HL-60 (cell line): ENCODE data around the gene LCA5L.
A peak's percentile ranks its signal among the peaks of the same experiment; 100 is the strongest.

ENCODE experiments used
- DNase-seq, 2 experiments: peaks; one replicate each; pipeline ENCODE4 v3.0.0-alpha.2; 2010 to 2020; ENCODE audit warnings: low read depth in 1 of 2, low spot score in 1 of 2
- H3K27ac ChIP-seq: fragments of 250-450 bp; sonication (Bioruptor Pico); replicated peaks from 2 replicates; pipeline ENCODE4 v1.5.1; 2020; ENCODE audit warnings: mild to moderate bottlenecking, moderate library complexity
- H3K27me3 ChIP-seq: fragments of 250-450 bp; sonication (Bioruptor Pico); 2 replicates; pipeline ENCODE4 v1.5.1; 2021; ENCODE audit warnings: mild to moderate bottlenecking, moderate library complexity; ENCODE audit not compliant: insufficient read depth, poor library complexity, severe bottlenecking
- H3K4me3 ChIP-seq: replicated peaks from 2 replicates; pipeline ENCODE4 v1.5.1; 2011; ENCODE audit warnings: mild to moderate bottlenecking, control low read depth, low read length; ENCODE audit not compliant: insufficient read depth
- GABPA ChIP-seq: IDR thresholded peaks from 2 replicates; pipeline ENCODE4 v1.6.1; 2012; ENCODE audit warnings: low read depth
- POLR2AphosphoS5 ChIP-seq: IDR thresholded peaks from 2 replicates; pipeline ENCODE4 v1.6.1; 2012; ENCODE audit warnings: low read depth
- SPI1 ChIP-seq: IDR thresholded peaks from 2 replicates; pipeline ENCODE4 v1.6.1; 2012; ENCODE audit warnings: low read depth, mild to moderate bottlenecking, borderline replicate concordance
- long read RNA-seq: library from polyadenylated mRNA; unstranded; transcript quantifications from one replicate; pipeline ENCODE4 v2.0.0, GENCODE V29; 2020
- TF ChIP-seq, protein P1 (sequence below): IDR thresholded peaks from 2 replicates; pipeline ENCODE4 v1.6.1; 2012; ENCODE audit warnings: low read depth; ENCODE audit not compliant: insufficient replicate concordance
- TF ChIP-seq, protein P2 (sequence below): IDR thresholded peaks from one replicate; pipeline ENCODE4 v1.5.1; 2011; ENCODE audit warnings: low read length, control low read depth, inconsistent platforms; ENCODE audit not compliant: insufficient read depth

The LCA5L gene
- long read RNA-seq, partial matches to known transcripts: 0 of 3 reads
- long read RNA-seq, other reads (novel, unspliced or antisense): 2 of 3 reads

DNA sequence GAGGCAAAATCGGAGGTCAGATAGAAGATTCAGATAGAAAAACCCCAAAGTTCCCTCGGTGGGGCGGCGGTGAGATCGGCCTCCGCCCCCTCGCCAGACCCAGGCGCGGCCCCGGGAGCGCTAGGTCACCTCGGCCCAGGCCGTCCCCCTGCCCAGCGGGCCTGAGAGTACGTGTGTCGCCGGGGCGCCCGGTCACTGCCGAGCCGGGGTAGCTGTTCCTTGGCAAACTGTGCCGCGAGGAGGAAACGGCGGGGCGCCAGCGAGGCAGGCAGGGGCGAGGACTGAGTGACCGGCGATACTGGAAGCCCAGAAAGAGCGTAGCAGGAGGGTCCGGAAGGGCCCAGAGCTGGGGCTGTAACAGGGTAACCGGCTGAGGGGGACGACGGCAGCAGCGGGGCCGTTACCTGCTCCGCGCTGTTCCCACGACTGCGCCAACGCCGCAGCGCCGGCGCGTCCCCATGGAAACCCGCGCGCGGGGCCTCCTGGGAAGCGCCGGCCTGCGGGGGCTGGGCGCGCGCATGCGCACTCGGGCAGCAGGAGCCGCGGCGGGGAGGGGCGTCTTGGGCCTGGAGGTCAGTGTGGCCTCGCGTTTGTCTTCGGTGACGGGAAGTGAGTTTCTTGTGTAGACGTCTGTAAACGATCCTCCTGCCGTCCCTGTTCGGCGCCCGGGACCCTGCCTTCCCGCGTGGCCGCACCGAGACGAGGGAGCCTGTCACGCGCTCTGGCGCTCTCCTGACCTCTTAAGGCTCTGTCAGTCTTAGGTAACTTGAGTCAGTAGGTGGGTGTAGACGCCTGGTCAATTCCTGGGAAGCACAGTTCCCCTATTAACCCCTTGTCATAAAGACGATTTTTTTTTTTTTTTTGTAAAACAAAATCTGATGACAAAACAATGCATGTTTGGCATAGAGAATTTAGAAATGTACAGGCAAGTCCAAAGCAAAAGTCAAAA is at the start of gene LCA5L:
Gene LCA5L, minus strand, starts transcription at position 458 of the 949 bp plus-strand sequence. CDS start 17,285 bp downstream, outside the sequence.
- Histone ChIP-seq H3K27me3 (no peaks in the 10 kb centered on the region), H3K4me3 (peak within 1 kb of the TSS; percentile 95), H3K27ac (peak within 1 kb of the TSS; percentile 79)
- peak; percentile 82 to 92 for DNase-seq
- TF ChIP-seq, protein P1, sequence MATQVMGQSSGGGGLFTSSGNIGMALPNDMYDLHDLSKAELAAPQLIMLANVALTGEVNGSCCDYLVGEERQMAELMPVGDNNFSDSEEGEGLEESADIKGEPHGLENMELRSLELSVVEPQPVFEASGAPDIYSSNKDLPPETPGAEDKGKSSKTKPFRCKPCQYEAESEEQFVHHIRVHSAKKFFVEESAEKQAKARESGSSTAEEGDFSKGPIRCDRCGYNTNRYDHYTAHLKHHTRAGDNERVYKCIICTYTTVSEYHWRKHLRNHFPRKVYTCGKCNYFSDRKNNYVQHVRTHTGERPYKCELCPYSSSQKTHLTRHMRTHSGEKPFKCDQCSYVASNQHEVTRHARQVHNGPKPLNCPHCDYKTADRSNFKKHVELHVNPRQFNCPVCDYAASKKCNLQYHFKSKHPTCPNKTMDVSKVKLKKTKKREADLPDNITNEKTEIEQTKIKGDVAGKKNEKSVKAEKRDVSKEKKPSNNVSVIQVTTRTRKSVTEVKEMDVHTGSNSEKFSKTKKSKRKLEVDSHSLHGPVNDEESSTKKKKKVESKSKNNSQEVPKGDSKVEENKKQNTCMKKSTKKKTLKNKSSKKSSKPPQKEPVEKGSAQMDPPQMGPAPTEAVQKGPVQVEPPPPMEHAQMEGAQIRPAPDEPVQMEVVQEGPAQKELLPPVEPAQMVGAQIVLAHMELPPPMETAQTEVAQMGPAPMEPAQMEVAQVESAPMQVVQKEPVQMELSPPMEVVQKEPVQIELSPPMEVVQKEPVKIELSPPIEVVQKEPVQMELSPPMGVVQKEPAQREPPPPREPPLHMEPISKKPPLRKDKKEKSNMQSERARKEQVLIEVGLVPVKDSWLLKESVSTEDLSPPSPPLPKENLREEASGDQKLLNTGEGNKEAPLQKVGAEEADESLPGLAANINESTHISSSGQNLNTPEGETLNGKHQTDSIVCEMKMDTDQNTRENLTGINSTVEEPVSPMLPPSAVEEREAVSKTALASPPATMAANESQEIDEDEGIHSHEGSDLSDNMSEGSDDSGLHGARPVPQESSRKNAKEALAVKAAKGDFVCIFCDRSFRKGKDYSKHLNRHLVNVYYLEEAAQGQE: no peak
- TF ChIP-seq, protein P2, sequence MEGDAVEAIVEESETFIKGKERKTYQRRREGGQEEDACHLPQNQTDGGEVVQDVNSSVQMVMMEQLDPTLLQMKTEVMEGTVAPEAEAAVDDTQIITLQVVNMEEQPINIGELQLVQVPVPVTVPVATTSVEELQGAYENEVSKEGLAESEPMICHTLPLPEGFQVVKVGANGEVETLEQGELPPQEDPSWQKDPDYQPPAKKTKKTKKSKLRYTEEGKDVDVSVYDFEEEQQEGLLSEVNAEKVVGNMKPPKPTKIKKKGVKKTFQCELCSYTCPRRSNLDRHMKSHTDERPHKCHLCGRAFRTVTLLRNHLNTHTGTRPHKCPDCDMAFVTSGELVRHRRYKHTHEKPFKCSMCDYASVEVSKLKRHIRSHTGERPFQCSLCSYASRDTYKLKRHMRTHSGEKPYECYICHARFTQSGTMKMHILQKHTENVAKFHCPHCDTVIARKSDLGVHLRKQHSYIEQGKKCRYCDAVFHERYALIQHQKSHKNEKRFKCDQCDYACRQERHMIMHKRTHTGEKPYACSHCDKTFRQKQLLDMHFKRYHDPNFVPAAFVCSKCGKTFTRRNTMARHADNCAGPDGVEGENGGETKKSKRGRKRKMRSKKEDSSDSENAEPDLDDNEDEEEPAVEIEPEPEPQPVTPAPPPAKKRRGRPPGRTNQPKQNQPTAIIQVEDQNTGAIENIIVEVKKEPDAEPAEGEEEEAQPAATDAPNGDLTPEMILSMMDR: no peak
- peak; percentile 84 for TF ChIP-seq POLR2AphosphoS5
- peak; percentile 23; the same call in 1 of the 2 replicates for TF ChIP-seq SPI1
- TF ChIP-seq GABPA: no peak

DNA sequence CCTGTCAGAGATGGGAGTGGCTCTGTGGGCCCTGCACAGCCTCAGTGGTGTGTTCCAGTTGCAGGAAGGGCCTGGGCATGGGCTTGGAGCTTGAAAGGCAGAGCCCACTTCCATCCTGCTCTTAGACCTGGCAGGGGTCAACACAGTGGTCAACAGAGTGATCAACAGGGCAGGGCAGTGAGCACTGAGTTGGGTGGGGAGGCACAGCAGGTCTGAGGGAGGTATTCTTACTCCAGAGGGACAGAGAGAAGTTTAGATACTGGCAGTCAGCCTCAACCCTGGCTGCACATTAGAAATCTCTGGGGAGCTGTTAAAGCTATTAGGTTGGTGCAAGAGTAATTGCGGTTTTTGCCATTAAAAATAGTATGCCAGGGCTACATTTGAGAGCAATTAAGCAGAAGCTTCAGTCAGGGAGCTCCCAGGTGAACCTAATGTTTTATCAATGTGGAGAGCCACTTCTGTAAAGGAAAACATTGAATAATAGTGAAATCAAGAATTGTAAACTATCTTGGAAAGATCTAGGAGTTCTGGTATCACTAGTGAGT is 43.9 kb upstream of the LCA5L start:
- DNase-seq: no peak
- Histone ChIP-seq H3K4me3 (no peak overlapping the region), H3K27me3 (no peaks in the 10 kb centered on the region), H3K27ac (no peak overlapping the region)
- TF ChIP-seq POLR2AphosphoS5: no peak
- no peak for TF ChIP-seq SPI1
- TF ChIP-seq, protein P2: no peak
- no peak for TF ChIP-seq GABPA
- TF ChIP-seq, protein P1: no peak

DNA sequence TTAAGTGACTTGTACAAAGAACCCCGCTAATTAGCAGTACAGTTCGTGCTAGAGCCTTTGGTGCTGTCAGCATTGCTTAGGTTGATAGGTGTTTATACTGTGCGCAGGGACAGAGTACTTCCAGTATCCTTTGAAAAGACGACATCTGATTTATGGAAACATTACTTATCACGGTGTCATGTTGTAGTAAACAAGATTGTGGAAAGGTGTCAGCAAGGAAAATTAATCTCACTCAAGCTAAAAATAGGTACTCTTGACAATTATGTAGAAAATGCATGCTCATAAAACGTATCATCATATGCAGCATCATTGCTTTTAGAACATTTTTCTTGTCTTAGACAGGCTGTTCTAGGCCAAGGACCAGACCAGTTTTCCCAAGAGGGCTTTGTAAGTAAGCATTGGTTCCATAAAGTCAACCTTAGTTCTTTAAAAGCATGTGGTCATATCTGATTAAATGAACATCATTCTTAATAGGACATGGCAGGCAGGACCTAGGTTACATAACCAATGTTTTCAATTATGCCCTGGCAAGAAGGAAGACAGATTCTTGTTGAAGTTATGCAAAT is 39.2 kb upstream of the LCA5L start:
- no peak for DNase-seq
- no peak overlapping the region for H3K4me3 ChIP-seq
- no peak overlapping the region for H3K27ac ChIP-seq
- no peaks in the 10 kb centered on the region for H3K27me3 ChIP-seq
- TF ChIP-seq, protein P1: no peak
- TF ChIP-seq SPI1: no peak
- TF ChIP-seq, protein P2: no peak
- TF ChIP-seq GABPA: no peak
- no peak for TF ChIP-seq POLR2AphosphoS5
